ENCODE data around the gene ONECUT1.
"Not testable (repeated sequence)": the region's sequence is repeated elsewhere in the genome, so short reads cannot be mapped to it uniquely, and the experiment has no call there.

ONECUT1 gene

GRCh38 chr15:52790169-52790708 lies at the start of gene ONECUT1:
ONECUT1 (minus strand) TSS chr15:52790336; CDS start chr15:52789884, 452 bp downstream.
- DNase-seq: no peak

- no peak for DNase-seq
These were observed 44.2 kb upstream of the ONECUT1 start for GRCh38 chr15:52834379-52834778.

GRCh38 chr15:52824169-52824942 lies 34.2 kb upstream of the ONECUT1 start:
- not testable (repeated sequence) for DNase-seq

GRCh38 chr15:52822475-52822874 lies 32.3 kb upstream of the ONECUT1 start:
- no peak for DNase-seq

- no peak for DNase-seq
These were observed 29.1 kb upstream of the ONECUT1 start for GRCh38 chr15:52819253-52819652.

- DNase-seq: not testable (repeated sequence)
These were observed 25.8 kb upstream of the ONECUT1 start for GRCh38 chr15:52815899-52816298.

- no peak for DNase-seq
These were observed 18.9 kb upstream of the ONECUT1 start for GRCh38 chr15:52808996-52809395.

GRCh38 chr15:52808441-52808840 lies 18.3 kb upstream of the ONECUT1 start:
- DNase-seq: no peak

GRCh38 chr15:52806284-52806655 lies 16.1 kb upstream of the ONECUT1 start:
- no peak for DNase-seq

GRCh38 chr15:52805351-52806283 lies 15.5 kb upstream of the ONECUT1 start:
- no peak for DNase-seq

GRCh38 chr15:52804526-52805081 lies 14.5 kb upstream of the ONECUT1 start:
- DNase-seq: no peak

GRCh38 chr15:52803467-52804306 lies 13.6 kb upstream of the ONECUT1 start:
- DNase-seq: no peak

- DNase-seq: no peak
These were observed 13.0 kb upstream of the ONECUT1 start for GRCh38 chr15:52803108-52803466.

- no peak for DNase-seq
These were observed 12.0 kb upstream of the ONECUT1 start for GRCh38 chr15:52802110-52802509.

- no peak for DNase-seq
These were observed 11.6 kb upstream of the ONECUT1 start for GRCh38 chr15:52801748-52802085.

- no peak for DNase-seq
These were observed 11.0 kb upstream of the ONECUT1 start for GRCh38 chr15:52800828-52801747.

- no peak for DNase-seq
These were observed 9.1 kb upstream of the ONECUT1 start for GRCh38 chr15:52799145-52799811.

- DNase-seq: no peak
These were observed 8.5 kb upstream of the ONECUT1 start for GRCh38 chr15:52798529-52799101.

GRCh38 chr15:52797625-52798501 lies 7.7 kb upstream of the ONECUT1 start:
- no peak for DNase-seq

Measured in kidney glomerular epithelial cell (primary cell).